ENCODE measurements around the gene PRUNE2.
"Not testable (repeated sequence)": the region's sequence is repeated elsewhere in the genome, so short reads cannot be mapped to it uniquely, and the experiment has no call there.

Gene PRUNE2, protein sequence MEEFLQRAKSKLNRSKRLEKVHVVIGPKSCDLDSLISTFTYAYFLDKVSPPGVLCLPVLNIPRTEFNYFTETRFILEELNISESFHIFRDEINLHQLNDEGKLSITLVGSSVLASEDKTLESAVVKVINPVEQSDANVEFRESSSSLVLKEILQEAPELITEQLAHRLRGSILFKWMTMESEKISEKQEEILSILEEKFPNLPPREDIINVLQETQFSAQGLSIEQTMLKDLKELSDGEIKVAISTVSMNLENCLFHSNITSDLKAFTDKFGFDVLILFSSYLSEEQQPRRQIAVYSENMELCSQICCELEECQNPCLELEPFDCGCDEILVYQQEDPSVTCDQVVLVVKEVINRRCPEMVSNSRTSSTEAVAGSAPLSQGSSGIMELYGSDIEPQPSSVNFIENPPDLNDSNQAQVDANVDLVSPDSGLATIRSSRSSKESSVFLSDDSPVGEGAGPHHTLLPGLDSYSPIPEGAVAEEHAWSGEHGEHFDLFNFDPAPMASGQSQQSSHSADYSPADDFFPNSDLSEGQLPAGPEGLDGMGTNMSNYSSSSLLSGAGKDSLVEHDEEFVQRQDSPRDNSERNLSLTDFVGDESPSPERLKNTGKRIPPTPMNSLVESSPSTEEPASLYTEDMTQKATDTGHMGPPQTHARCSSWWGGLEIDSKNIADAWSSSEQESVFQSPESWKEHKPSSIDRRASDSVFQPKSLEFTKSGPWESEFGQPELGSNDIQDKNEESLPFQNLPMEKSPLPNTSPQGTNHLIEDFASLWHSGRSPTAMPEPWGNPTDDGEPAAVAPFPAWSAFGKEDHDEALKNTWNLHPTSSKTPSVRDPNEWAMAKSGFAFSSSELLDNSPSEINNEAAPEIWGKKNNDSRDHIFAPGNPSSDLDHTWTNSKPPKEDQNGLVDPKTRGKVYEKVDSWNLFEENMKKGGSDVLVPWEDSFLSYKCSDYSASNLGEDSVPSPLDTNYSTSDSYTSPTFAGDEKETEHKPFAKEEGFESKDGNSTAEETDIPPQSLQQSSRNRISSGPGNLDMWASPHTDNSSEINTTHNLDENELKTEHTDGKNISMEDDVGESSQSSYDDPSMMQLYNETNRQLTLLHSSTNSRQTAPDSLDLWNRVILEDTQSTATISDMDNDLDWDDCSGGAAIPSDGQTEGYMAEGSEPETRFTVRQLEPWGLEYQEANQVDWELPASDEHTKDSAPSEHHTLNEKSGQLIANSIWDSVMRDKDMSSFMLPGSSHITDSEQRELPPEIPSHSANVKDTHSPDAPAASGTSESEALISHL (N-terminal part only)

DNA sequence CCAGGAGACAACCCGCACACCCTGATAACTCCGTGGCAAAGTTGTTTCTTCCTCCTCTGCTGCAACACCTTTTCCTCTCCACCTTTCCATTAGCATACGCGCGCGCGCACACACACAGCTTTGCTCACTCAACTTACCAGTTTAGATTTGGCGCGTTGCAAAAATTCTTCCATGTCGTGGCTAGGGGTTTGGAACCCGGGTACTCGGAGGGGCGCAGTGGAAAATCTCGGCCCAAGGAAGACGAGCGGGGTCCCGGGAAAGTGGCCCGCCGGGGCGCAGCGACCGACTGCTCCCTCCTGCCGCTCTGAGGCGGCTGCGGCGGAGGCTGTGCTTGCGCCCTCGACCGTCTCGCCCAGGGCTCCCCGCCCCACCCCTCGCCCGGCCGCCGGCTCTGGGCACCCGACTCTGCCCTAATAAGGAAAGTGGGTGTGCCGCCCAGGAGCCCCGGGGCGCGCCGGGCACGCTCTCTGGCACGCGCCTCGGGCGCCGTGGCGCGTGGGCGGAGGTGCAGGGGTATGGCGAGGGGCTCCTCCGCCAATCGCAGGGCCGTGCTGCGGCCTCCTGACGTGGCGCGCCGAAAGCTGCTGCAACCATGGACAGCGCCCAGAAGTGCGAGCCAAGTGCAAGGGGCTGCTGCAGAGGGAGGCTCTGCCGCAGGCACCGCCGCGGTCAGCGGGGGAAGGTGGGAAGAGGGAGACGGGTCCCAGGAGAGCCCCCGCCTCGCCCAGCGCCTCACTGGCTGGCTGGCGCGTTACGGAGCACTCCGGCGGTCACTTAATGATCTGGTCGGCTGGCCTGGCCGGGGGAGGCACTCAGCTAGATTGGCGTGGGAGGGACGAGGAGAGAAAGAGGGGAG lies at the start of gene PRUNE2:
Gene PRUNE2 (minus strand): TSS at position 324 of the 856 bp plus-strand sequence. CDS start 151 bp downstream, at position 173.
- TF ChIP-seq SUZ12 (IDR thresholded peaks at IDR 0.05; ENCODE audit: extremely low read depth, insufficient read depth, insufficient read length) (no peak), YY1 (IDR thresholded peaks at IDR 0.05; ENCODE audit: insufficient read depth, insufficient read length) (no peak), ZNF274 (IDR thresholded peaks at IDR 0.05; ENCODE audit: low read depth, low read length) (no peak)
- Histone ChIP-seq H3K36me3 (ENCODE audit: insufficient read depth, insufficient read length, low read length) (no peaks in the 10 kb centered on the region), H3K9ac (ENCODE audit: insufficient read length, low read depth) (peak within 1 kb of the TSS; percentile 65), H3K4me3 (ENCODE audit: insufficient read length, low read depth) (peak within 1 kb of the TSS; percentile 52), H3K27me3 (ENCODE audit: insufficient read depth, insufficient read length) (peaks cover 51% of the 10 kb centered on the region), H3K4me1 (ENCODE audit: insufficient read depth, insufficient read length) (peaks cover 2% of the 10 kb centered on the region), H3K9me3 (ENCODE audit: insufficient read depth, low read length) (no peaks in the 10 kb centered on the region)
- DNase-seq (ENCODE audit: low read depth, low spot score) = peak; percentile 87

DNA sequence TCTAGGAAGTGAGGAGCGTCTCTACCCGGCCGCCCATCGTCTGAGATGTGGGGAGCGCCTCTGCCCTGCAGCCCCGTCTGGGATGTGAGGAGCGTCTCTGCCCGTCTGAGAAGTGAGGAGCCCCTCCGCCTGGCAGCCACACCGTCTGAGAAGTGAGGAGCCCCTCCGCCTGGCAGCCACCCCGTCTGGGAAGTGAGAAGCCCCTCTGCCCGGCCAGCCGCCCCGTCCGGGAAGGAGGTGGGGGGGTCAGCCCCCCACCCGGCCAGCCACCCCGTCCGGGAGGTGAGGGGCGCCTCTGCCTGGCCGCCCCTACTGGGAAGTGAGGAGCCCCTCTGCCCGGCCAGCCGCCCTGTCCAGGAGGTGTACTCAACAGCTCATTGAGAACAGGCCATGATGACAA lies 49.5 kb upstream of the PRUNE2 start:
- not testable (repeated sequence) for DNase-seq (ENCODE audit: low read depth, low spot score); H3K4me1 ChIP-seq (ENCODE audit: insufficient read depth, insufficient read length); H3K9ac ChIP-seq (ENCODE audit: insufficient read length, low read depth); H3K27me3 ChIP-seq (ENCODE audit: insufficient read depth, insufficient read length); H3K4me3 ChIP-seq (ENCODE audit: insufficient read length, low read depth); H3K36me3 ChIP-seq (ENCODE audit: insufficient read depth, insufficient read length, low read length); H3K9me3 ChIP-seq (ENCODE audit: insufficient read depth, low read length)

DNA sequence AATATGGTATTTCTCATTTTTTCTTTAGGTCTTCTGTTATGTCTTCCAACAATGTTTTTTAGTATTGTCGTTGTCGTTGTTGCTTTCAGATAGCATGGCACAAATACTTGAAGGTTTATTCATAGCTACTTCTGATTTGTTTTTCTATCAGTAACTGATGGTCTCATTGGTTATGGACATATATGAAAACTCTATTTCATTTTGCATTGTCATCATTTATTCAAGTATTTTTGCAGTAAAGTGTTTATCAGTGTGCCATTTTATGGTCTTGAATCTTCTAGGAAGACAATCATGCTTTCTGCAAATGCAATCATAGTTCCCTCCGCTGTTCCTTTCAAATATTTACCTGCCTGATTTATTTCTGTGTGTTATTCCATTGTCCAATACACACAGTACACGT lies 44.0 kb upstream of the PRUNE2 start:
- no peak overlapping the region for H3K4me3 ChIP-seq (ENCODE audit: insufficient read length, low read depth)
- H3K9ac ChIP-seq (ENCODE audit: insufficient read length, low read depth) = no peak overlapping the region
- H3K36me3 ChIP-seq (ENCODE audit: insufficient read depth, insufficient read length, low read length) = no peaks in the 10 kb centered on the region
- no peak for DNase-seq (ENCODE audit: low read depth, low spot score)
- H3K9me3 ChIP-seq (ENCODE audit: insufficient read depth, low read length) = peaks cover 7% of the 10 kb centered on the region; the same call in 1 of the 2 replicates
- H3K4me1 ChIP-seq (ENCODE audit: insufficient read depth, insufficient read length) = no peaks in the 10 kb centered on the region
- H3K27me3 ChIP-seq (ENCODE audit: insufficient read depth, insufficient read length) = no peaks in the 10 kb centered on the region
- TF ChIP-seq SUZ12 (IDR thresholded peaks at IDR 0.05; ENCODE audit: extremely low read depth, insufficient read depth, insufficient read length) = no peak
- TF ChIP-seq ZNF274 (IDR thresholded peaks at IDR 0.05; ENCODE audit: low read depth, low read length) = no peak
- TF ChIP-seq YY1 (IDR thresholded peaks at IDR 0.05; ENCODE audit: insufficient read depth, insufficient read length) = no peak

DNA sequence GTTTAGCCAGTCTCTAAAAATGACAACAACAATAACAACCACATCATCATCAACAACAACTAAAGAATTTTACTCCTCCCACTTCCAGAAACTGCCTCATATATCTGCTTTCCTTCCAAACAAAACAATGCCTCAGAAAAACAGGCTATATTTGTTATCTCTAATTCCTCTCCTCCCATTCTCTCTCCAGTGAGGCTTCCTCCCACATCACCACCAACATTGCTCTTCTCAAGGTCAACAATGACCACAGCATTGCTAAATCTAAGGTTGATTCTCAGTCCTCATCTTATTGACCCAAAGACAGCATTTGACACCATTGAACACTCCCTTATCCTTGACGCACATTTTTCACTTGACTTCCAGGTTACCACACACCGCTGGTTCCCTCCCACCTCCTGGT lies 38.1 kb upstream of the PRUNE2 start:
- no peak overlapping the region for H3K9ac ChIP-seq (ENCODE audit: insufficient read length, low read depth)
- H3K36me3 ChIP-seq (ENCODE audit: insufficient read depth, insufficient read length, low read length) = no peaks in the 10 kb centered on the region
- no peak for DNase-seq (ENCODE audit: low read depth, low spot score)
- no peaks in the 10 kb centered on the region for H3K4me1 ChIP-seq (ENCODE audit: insufficient read depth, insufficient read length)
- H3K4me3 ChIP-seq (ENCODE audit: insufficient read length, low read depth) = no peak overlapping the region
- no peaks in the 10 kb centered on the region for H3K27me3 ChIP-seq (ENCODE audit: insufficient read depth, insufficient read length)
- no peaks in the 10 kb centered on the region for H3K9me3 ChIP-seq (ENCODE audit: insufficient read depth, low read length)
- no peak for TF ChIP-seq ZNF274 (IDR thresholded peaks at IDR 0.05; ENCODE audit: low read depth, low read length)
- TF ChIP-seq SUZ12 (IDR thresholded peaks at IDR 0.05; ENCODE audit: extremely low read depth, insufficient read depth, insufficient read length) = no peak
- TF ChIP-seq YY1 (IDR thresholded peaks at IDR 0.05; ENCODE audit: insufficient read depth, insufficient read length) = no peak

DNA sequence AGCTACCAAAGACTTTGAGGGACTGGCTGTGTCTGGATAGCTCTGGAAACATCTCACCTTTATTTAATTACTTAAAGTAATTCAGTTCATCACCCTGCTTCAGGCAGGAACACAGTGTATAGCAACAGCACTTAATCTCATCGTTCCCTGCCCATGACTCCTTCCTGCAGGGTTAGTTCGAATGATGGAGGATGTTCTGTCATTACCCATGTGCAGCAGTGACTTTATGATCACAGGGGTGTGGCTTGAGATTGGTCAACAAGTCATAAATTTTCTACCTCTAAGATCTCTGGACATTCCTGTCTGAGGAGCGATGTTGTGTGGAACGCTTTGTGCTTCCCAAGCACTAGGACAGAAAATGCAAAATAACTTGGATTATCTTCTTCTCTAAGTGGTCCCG lies 37.1 kb upstream of the PRUNE2 start:
- TF ChIP-seq SUZ12 (IDR thresholded peaks at IDR 0.05; ENCODE audit: extremely low read depth, insufficient read depth, insufficient read length) (no peak), ZNF274 (IDR thresholded peaks at IDR 0.05; ENCODE audit: low read depth, low read length) (no peak), YY1 (IDR thresholded peaks at IDR 0.05; ENCODE audit: insufficient read depth, insufficient read length) (no peak)
- H3K9me3 ChIP-seq (ENCODE audit: insufficient read depth, low read length) = no peaks in the 10 kb centered on the region
- H3K4me1 ChIP-seq (ENCODE audit: insufficient read depth, insufficient read length) = no peaks in the 10 kb centered on the region
- no peaks in the 10 kb centered on the region for H3K36me3 ChIP-seq (ENCODE audit: insufficient read depth, insufficient read length, low read length)
- no peak overlapping the region for H3K4me3 ChIP-seq (ENCODE audit: insufficient read length, low read depth)
- DNase-seq (ENCODE audit: low read depth, low spot score) = no peak
- H3K27me3 ChIP-seq (ENCODE audit: insufficient read depth, insufficient read length) = no peaks in the 10 kb centered on the region
- H3K9ac ChIP-seq (ENCODE audit: insufficient read length, low read depth) = no peak overlapping the region

DNA sequence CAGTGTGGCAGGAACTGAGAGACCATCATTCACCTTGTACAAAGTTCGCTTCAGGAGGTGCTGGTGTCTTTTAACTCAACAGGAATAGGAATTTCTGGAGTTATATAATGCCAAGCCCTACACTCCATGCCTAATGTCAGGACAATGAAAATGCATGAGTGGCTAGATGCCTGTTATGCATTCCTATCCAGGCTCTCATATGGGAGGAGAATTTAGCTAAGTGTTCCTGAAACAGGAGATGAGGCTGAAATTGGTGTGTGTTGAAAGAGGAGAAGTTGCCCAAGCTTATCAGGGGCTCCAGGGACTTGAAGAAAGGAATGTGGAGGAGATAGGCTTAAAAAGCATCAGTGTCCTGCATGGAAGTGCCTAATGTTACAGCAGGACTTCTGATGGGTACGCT lies 26.8 kb upstream of the PRUNE2 start:
- H3K36me3 ChIP-seq (ENCODE audit: insufficient read depth, insufficient read length, low read length) = no peaks in the 10 kb centered on the region
- no peaks in the 10 kb centered on the region for H3K4me1 ChIP-seq (ENCODE audit: insufficient read depth, insufficient read length)
- DNase-seq (ENCODE audit: low read depth, low spot score) = no peak
- no peaks in the 10 kb centered on the region for H3K9me3 ChIP-seq (ENCODE audit: insufficient read depth, low read length)
- H3K9ac ChIP-seq (ENCODE audit: insufficient read length, low read depth) = no peak overlapping the region
- H3K4me3 ChIP-seq (ENCODE audit: insufficient read length, low read depth) = no peak overlapping the region
- no peaks in the 10 kb centered on the region for H3K27me3 ChIP-seq (ENCODE audit: insufficient read depth, insufficient read length)
- no peak for TF ChIP-seq SUZ12 (IDR thresholded peaks at IDR 0.05; ENCODE audit: extremely low read depth, insufficient read depth, insufficient read length)
- TF ChIP-seq YY1 (IDR thresholded peaks at IDR 0.05; ENCODE audit: insufficient read depth, insufficient read length) = no peak
- TF ChIP-seq ZNF274 (IDR thresholded peaks at IDR 0.05; ENCODE audit: low read depth, low read length) = no peak

All from NT2/D1 (cell line).